Stomach (tissue), 19 donors: ENCODE measurements around the gene RSPH3. TPM values are rescaled to one million over a fixed set of nuclear protein-coding genes. Genes with fewer than 3 reads are reported as not detected.

Experiments
- DNase-seq, 2 donors: peaks; one replicate each; pipeline versions ENCODE4 v3.0.0 to v3.0.0-alpha.2; 2013 to 2019
- H3K27ac ChIP-seq, 5 donors: fragments of 200-600 bp in 4 of 5; sonication (generic) in 4 of 5; one replicate each; pipeline ENCODE4 v1.5.1; 2013 to 2019; ENCODE audit warnings: mild to moderate bottlenecking in 1 of 5, moderate library complexity in 1 of 5
- H3K27me3 ChIP-seq, 3 donors: fragments of 200-600 bp; sonication (generic); one replicate each; pipeline ENCODE4 v1.5.1; 2017 to 2019; ENCODE audit warnings: mixed run types in 1 of 3
- H3K36me3 ChIP-seq, 4 donors: fragments of 200-600 bp; sonication (generic); 1 replicate in 3 of 4; 2 replicates in 1 of 4; pipeline ENCODE4 v1.5.1; 2016 to 2019
- H3K4me1 ChIP-seq, 4 donors: fragments of 200-600 bp; sonication (generic); one replicate each; pipeline ENCODE4 v1.5.1; 2016 to 2019
- H3K4me3 ChIP-seq, 4 donors: fragments of 200-600 bp; sonication (generic) in 3 of 4; one replicate each; pipeline ENCODE4 v1.5.1; 2016 to 2019; ENCODE audit warnings: mild to moderate bottlenecking in 1 of 4
- H3K9me3 ChIP-seq, 4 donors: fragments of 200-600 bp; sonication (generic); one replicate each; pipeline ENCODE4 v1.5.1; 2016 to 2019
- CTCF ChIP-seq, 7 experiments: fragments of 450-650 bp in 4 of 7; fragments of 200-600 bp in 3 of 7; sonication (generic) in 3 of 7; IDR thresholded peaks; one replicate each; pipeline ENCODE4 v1.5.1; 2016 to 2019; ENCODE audit warnings: antibody characterized with exemption in 7 of 7, control low read depth in 2 of 7, mild to moderate bottlenecking in 1 of 7
- EP300 ChIP-seq: sonication (generic); formaldehyde crosslinking; IDR thresholded peaks from one replicate; pipeline ENCODE4 v1.6.1; 2017; ENCODE audit warnings: antibody characterized with exemption
- POLR2A ChIP-seq, 4 donors: fragments of 450-650 bp; IDR thresholded peaks; one replicate each; pipeline ENCODE4 v1.6.1; 2016; ENCODE audit warnings: antibody characterized with exemption in 4 of 4, control low read depth in 2 of 4, mild to moderate bottlenecking in 1 of 4, moderate library complexity in 1 of 4
- POLR2AphosphoS5 ChIP-seq, 3 donors: sonication (generic); formaldehyde crosslinking; IDR thresholded peaks; one replicate each; pipeline ENCODE4 v1.6.1; 2016; ENCODE audit warnings: antibody characterized with exemption in 3 of 3
- WGBS, 5 donors: extraction: QIAGEN DNeasy Blood & Tissue Kit in 3 of 5; methylation state at CpG; one replicate each; pipeline versions ENCODE4 v1.1.5 to v1.1.7; 2013 to 2018; 5-methylcytosine and 5-hydroxymethylcytosine counted together
- intact Hi-C: fragments of 100-400 bp; cut with DNase I; formaldehyde crosslinking; loops from one replicate; pipeline ENCODE4 v1.15.1; 2023; ENCODE audit warnings: low total_unique reads
- long read RNA-seq, 10 donors: transcript quantifications; one replicate each; lab custom pipeline, GENCODE V29; 2026
- polyA plus RNA-seq, 3 donors: library from polyadenylated mRNA; stranded (reverse); fragments of 200-250 nt; gene quantifications; one replicate each; pipeline ENCODE4 v1.2.3, GENCODE V29; 2013
- total RNA-seq, 5 donors: library from RNA; depleted of rRNA; stranded (reverse); fragments of >200 nt; gene quantifications; one replicate each; pipeline versions ENCODE4 v1.1.0 to v1.2.3, GENCODE V29; 2014 to 2016
- donor health status: healthy with polysubstance abuse.
- donor health status: Bipolar disorder and iron deficiency.
- donor health status: healthy.

The RSPH3 gene
- 10 to 100 TPM in 3 of 5 donors, 1 to 10 TPM in 2; 5.2 to 89.3 (median 12.7) TPM for total RNA-seq
- 1 to 10 TPM; 2.3 to 4.2 (median 3.8) TPM for polyA plus RNA-seq
- long read RNA-seq, donor 1: 0 reads
- long read RNA-seq, donor 2, full-length matches to known transcripts: 1 of 1 reads
- long read RNA-seq, donor 2, partial matches to known transcripts: 0 of 1 reads
- long read RNA-seq, donor 2, other reads (novel, unspliced or antisense): 0 of 1 reads
- long read RNA-seq, donor 3, full-length matches to known transcripts: 1 of 1 reads
- long read RNA-seq, donor 3, partial matches to known transcripts: 0 of 1 reads
- long read RNA-seq, donor 3, other reads (novel, unspliced or antisense): 0 of 1 reads
- long read RNA-seq, donor 4: 0 reads
- long read RNA-seq, donor 5, full-length matches to known transcripts: 1 of 1 reads
- long read RNA-seq, donor 5, partial matches to known transcripts: 0 of 1 reads
- long read RNA-seq, donor 5, other reads (novel, unspliced or antisense): 0 of 1 reads
- long read RNA-seq, donor 6, full-length matches to known transcripts: 2 of 2 reads
- long read RNA-seq, donor 6, partial matches to known transcripts: 0 of 2 reads
- long read RNA-seq, donor 6, other reads (novel, unspliced or antisense): 0 of 2 reads
- long read RNA-seq, donor 7, full-length matches to known transcripts: 1 of 1 reads
- long read RNA-seq, donor 7, partial matches to known transcripts: 0 of 1 reads
- long read RNA-seq, donor 7, other reads (novel, unspliced or antisense): 0 of 1 reads
- long read RNA-seq, donor 8, full-length matches to known transcripts: 1 of 1 reads
- long read RNA-seq, donor 8, partial matches to known transcripts: 0 of 1 reads
- long read RNA-seq, donor 8, other reads (novel, unspliced or antisense): 0 of 1 reads
- long read RNA-seq, donor 9: 0 reads
- long read RNA-seq, donor 10, full-length matches to known transcripts: 1 of 1 reads
- long read RNA-seq, donor 10, partial matches to known transcripts: 0 of 1 reads
- long read RNA-seq, donor 10, other reads (novel, unspliced or antisense): 0 of 1 reads

DNA sequence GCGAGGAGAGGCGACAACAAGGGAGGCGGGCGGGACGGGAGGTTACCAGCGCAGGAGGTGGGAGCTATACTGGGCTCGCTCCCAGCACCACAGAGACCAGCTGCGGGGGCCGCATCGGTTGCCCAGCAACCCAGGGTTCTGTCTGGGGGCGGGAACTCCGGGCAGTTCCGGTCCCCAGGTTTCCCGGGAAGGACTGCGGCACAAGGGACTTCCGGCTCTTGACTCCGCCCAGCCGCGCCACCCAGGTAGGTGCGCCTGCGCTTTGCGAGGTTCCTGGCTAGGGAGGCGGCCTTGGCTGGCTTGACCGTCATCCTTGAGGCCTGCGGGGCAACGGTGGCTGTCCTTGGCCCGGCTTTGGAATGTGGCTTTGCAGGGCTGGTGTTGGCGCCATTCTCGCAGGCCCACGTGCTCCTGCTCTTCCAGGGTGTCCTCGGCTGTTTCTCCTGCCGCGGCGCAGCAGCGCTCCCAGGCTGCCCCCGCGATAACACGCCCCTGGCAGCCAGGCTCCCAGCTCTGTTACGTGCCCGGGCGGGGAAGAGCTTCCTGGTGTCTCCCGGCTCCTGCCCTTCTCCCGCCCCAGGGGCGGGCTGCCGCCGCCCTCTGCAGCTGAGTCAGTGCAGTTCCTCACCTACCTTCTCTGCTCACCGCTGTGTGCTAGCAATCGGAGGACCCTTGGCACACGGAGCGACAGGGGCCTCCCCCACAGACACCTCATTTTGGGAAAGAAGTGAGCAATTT, at the start of gene RSPH3:
TSS of gene RSPH3 (minus strand) at position 537 of the 738 bp plus-strand sequence. CDS start 652 bp downstream, outside the sequence.
- TF ChIP-seq CTCF (IDR thresholded peaks at IDR 0.05) (peak in 1 of 7 experiments; percentile 31), POLR2A (IDR thresholded peaks at IDR 0.05) (peak in 1 of 4 donors; percentile 41), POLR2AphosphoS5 (IDR thresholded peaks at IDR 0.05) (peak; percentile 65 to 95 (median 87)), EP300 (no peak)
- intact Hi-C loops: no loop called here
- H3K36me3 ChIP-seq: no peaks in the 10 kb centered on the region
- no peaks in the 10 kb centered on the region for H3K27me3 ChIP-seq
- peak within 1 kb of the TSS; percentile 80 to 97 (median 80) for H3K4me3 ChIP-seq
- H3K4me1 ChIP-seq: peaks cover 3 to 35% (median 17%) of the 10 kb centered on the region in 4 donors
- WGBS, 5 donors: 0% methylated on average over 14 to 50 of the region's 50 CpGs
- peak within 1 kb of the TSS; percentile 84 to 98 (median 89) for H3K27ac ChIP-seq
- peak; percentile 97 to 98 for DNase-seq
- no peaks in the 10 kb centered on the region for H3K9me3 ChIP-seq

- DNase-seq: no peak
Measured at GRCh38 chr6:159047891-159048685, 48.1 kb upstream of the RSPH3 start.

GRCh38 chr6:159045801-159046200, 45.8 kb upstream of the RSPH3 start:
- no peak for TF ChIP-seq CTCF (IDR thresholded peaks at IDR 0.05)
- TF ChIP-seq EP300: no peak
- Histone ChIP-seq H3K27me3 (no peaks in the 10 kb centered on the region), H3K9me3 (no peaks in the 10 kb centered on the region), H3K4me1 (peaks cover 0 to 34% (median 9%) of the 10 kb centered on the region in 4 donors), H3K36me3 (peaks cover 0 to 7% (median 3%) of the 10 kb centered on the region in 4 donors), H3K4me3 (no peak overlapping the region), H3K27ac (no peak overlapping the region)
- no peak for DNase-seq
- intact Hi-C loops: loop anchor here (10.0 kb wide), 1 partner anchor 59 kb away; no protein-coding TSS in a partner anchor
- 69 to 79% (median 75%) methylated on average over 7 of the region's 7 CpGs for WGBS, 5 donors

More at GRCh38 chr6:159047891-159048685, 48.1 kb upstream of the RSPH3 start:
- H3K27ac ChIP-seq: no peak overlapping the region
- no peak overlapping the region for H3K4me3 ChIP-seq
- peaks cover 0 to 12% (median 0%) of the 10 kb centered on the region in 4 donors for H3K4me1 ChIP-seq
- no peaks in the 10 kb centered on the region for H3K9me3 ChIP-seq
- peaks cover 0 to 4% (median 0%) of the 10 kb centered on the region in 3 donors for H3K27me3 ChIP-seq
- no peaks in the 10 kb centered on the region for H3K36me3 ChIP-seq
- 56 to 66% (median 58%) methylated on average over 10 of the region's 10 CpGs for WGBS, 5 donors
- TF ChIP-seq CTCF (IDR thresholded peaks at IDR 0.05): no peak
- TF ChIP-seq POLR2AphosphoS5 (IDR thresholded peaks at IDR 0.05): no peak
- TF ChIP-seq EP300: no peak
- no peak for TF ChIP-seq POLR2A (IDR thresholded peaks at IDR 0.05)
- intact Hi-C loops: loop anchor here (10.0 kb wide), 1 partner anchor 57 kb away; no protein-coding TSS in a partner anchor
